Smooth muscle cell (in vitro differentiated cells): ENCODE results near the gene GPR84. TPM values are rescaled to one million over a fixed set of nuclear protein-coding genes. Genes with fewer than 3 reads are reported as not detected.

ENCODE experiments used
- DNase-seq: peaks from one replicate; lab custom pipeline; 2025; ENCODE audit not compliant: unreplicated experiment; lab: John Stamatoyannopoulos, UW
- H2AFZ ChIP-seq: fragments of 200-600 bp; sonication (generic); 2 replicates; pipeline ENCODE4 v1.6.0; 2016; ENCODE audit warnings: antibody characterized with exemption, low read depth, mild to moderate bottlenecking
- H3F3A ChIP-seq: fragments of 200-600 bp; sonication (generic); 2 replicates; pipeline ENCODE4 v1.6.0; 2017; ENCODE audit warnings: antibody characterized with exemption, low read depth
- H3K27ac ChIP-seq: fragments of 200-600 bp; sonication (generic); 2 replicates; pipeline ENCODE4 v1.5.1; 2016; ENCODE audit warnings: low read depth, mild to moderate bottlenecking
- H3K27me3 ChIP-seq: fragments of 200-600 bp; sonication (generic); 2 replicates; pipeline ENCODE4 v1.6.1; 2016; ENCODE audit warnings: low read depth, mild to moderate bottlenecking
- H3K36me3 ChIP-seq: fragments of 200-600 bp; sonication (generic); 2 replicates; pipeline ENCODE4 v1.5.1; 2016; ENCODE audit warnings: low read depth
- H3K4me1 ChIP-seq: fragments of 200-600 bp; sonication (generic); 2 replicates; pipeline ENCODE4 v1.5.1; 2016; ENCODE audit warnings: low read depth
- H3K4me2 ChIP-seq: fragments of 200-600 bp; sonication (generic); 2 replicates; pipeline ENCODE4 v1.6.0; 2016; ENCODE audit warnings: mild to moderate bottlenecking
- H3K4me3 ChIP-seq: fragments of 200-600 bp; sonication (generic); 2 replicates; pipeline ENCODE4 v1.5.1; 2016; ENCODE audit warnings: mild to moderate bottlenecking
- H3K79me2 ChIP-seq: fragments of 200-600 bp; sonication (generic); 2 replicates; pipeline ENCODE4 v1.6.0; 2016; ENCODE audit warnings: low read depth, mild to moderate bottlenecking
- H3K9ac ChIP-seq: fragments of 200-600 bp; sonication (generic); 2 replicates; pipeline ENCODE4 v1.6.0; 2016; ENCODE audit warnings: low read depth
- H3K9me3 ChIP-seq: fragments of 200-600 bp; sonication (generic); replicated peaks from 2 replicates; pipeline ENCODE4 v1.5.1; 2016; ENCODE audit warnings: low read depth
- H4K20me1 ChIP-seq: fragments of 200-600 bp; sonication (generic); 2 replicates; pipeline ENCODE4 v1.6.0; 2016; ENCODE audit warnings: low read depth
- CTCF ChIP-seq: fragments of 200-600 bp; sonication (generic); IDR thresholded peaks from 2 replicates; pipeline ENCODE4 v1.5.1; 2017; ENCODE audit warnings: borderline replicate concordance, mild to moderate bottlenecking, antibody characterized with exemption; ENCODE audit not compliant: insufficient read depth, poor library complexity, severe bottlenecking
- WGBS: methylation state at CpG from one replicate; pipeline ENCODE4 v1.1.7; 2016; ENCODE audit warnings: low lambda C conversion rate; 5-methylcytosine and 5-hydroxymethylcytosine counted together
- polyA plus RNA-seq: library from polyadenylated mRNA; unstranded; fragments of >200 nt; fragmentation: Nextera tagmentation; extraction: Ambion mirVana; gene quantifications from 2 replicates; pipeline ENCODE4 v1.2.1, GENCODE V29; 2016
- total RNA-seq: library from RNA; depleted of rRNA; stranded (reverse); fragments of >200 nt; gene quantifications from 2 replicates; pipeline ENCODE4 v1.2.3, GENCODE V29; 2014

Gene GPR84
- total and polyA plus RNA-seq, 2 experiments from 2014 or later, result 0.13 TPM; not detected in 1

DNA sequence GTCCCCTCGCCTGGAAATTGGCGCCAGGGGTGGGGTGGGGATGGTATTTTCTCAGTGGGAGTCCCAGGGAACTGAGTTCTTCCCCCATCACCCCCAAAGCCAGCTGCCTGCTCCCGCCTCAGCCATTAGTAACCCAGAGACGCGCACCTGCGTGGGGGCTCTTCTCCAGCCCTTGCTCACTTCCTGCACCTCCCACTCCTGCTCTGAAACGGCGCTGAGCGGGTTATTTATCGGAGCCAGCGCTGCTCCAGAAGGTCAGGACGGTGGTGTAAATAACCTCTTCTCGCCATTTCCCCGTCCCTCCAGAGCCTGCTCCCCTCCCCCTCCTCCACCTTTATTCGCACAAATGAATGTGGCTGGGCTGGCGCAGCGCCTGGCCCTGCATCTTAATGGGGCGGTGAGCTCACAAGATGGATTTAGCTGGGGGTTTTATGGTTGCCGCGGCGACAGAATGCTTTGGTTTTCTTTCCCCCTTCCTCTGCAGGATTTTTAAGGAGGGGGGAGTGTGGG, 12.2 kb downstream of the GPR84 start:
- Histone ChIP-seq H3K4me3 (peak overlapping the region; percentile 9), H3K27ac (peak overlapping the region; percentile 93), H3K4me2 (peak overlapping the region; percentile 65), H3K9me3 (no peaks in the 10 kb centered on the region), H2AFZ (no peak overlapping the region), H3K27me3 (no peaks in the 10 kb centered on the region), H4K20me1 (peaks cover 2% of the 10 kb centered on the region), H3K9ac (peak overlapping the region; percentile 68), H3F3A (peaks cover 33% of the 10 kb centered on the region), H3K36me3 (peaks cover 7% of the 10 kb centered on the region), H3K79me2 (no peaks in the 10 kb centered on the region), H3K4me1 (peaks cover 80% of the 10 kb centered on the region)
- no peak for TF ChIP-seq CTCF
- WGBS, result 12% methylated on average over 21 of the region's 21 CpGs
- no peak for DNase-seq

DNA sequence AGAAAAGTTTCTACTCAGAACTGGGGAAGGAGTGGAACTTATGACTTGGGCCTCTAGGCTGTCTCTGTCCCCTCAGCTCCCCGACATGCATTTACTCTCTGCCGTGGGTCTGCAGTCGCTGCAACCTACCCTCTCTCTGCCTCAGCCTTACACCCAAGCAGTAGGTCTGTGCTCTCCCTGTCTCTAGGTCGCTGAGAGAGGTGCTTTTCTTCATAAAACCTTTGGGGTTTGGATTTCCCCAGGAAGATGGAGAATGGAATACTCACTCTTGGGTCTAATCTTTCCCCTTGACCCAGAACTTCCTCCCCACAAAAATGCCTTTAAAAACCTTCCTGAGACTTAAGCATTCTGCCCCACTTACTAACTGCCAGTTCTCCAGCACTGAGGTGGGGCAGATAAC, 12.9 kb downstream of the GPR84 start:
- H4K20me1 ChIP-seq, result peaks cover 9% of the 10 kb centered on the region
- peaks cover 33% of the 10 kb centered on the region for H3F3A ChIP-seq
- peaks cover 7% of the 10 kb centered on the region for H3K36me3 ChIP-seq
- H3K27ac ChIP-seq, result peak overlapping the region; percentile 93
- H3K4me1 ChIP-seq, result peaks cover 73% of the 10 kb centered on the region
- no peaks in the 10 kb centered on the region for H3K79me2 ChIP-seq
- H3K4me2 ChIP-seq, result no peak overlapping the region
- DNase-seq, result no peak
- H3K27me3 ChIP-seq, result no peaks in the 10 kb centered on the region
- no peak overlapping the region for H2AFZ ChIP-seq
- no peak for TF ChIP-seq CTCF
- H3K9ac ChIP-seq, result no peak overlapping the region
- WGBS, result 65% methylated on average over 4 of the region's 4 CpGs
- no peaks in the 10 kb centered on the region for H3K9me3 ChIP-seq
- H3K4me3 ChIP-seq, result no peak overlapping the region

DNA sequence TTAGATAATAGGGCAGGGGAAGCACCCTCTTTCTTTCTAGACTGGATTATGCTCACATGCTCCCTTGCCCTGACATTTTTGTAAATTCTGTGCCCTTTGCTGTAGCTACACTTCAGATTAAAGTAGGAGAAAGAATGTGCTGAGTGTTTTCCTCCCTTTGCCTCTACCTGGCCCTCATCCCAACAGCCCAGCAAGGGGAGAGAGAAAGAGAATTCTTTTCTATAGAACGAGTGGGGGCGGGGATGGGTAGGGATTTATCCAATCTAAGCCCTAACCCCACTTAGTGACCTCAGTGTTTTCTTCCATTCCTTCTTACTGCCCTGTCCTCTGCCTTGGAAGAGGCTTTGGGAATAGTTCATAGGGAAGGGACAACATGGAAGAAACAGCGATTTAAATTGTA, 13.5 kb downstream of the GPR84 start:
- Histone ChIP-seq H2AFZ (no peak overlapping the region), H3K4me3 (no peak overlapping the region), H3K27me3 (no peaks in the 10 kb centered on the region), H3K79me2 (no peaks in the 10 kb centered on the region), H3K36me3 (peaks cover 7% of the 10 kb centered on the region), H4K20me1 (peaks cover 9% of the 10 kb centered on the region), H3K4me1 (peaks cover 67% of the 10 kb centered on the region), H3K9me3 (no peaks in the 10 kb centered on the region), H3K9ac (no peak overlapping the region), H3K27ac (no peak overlapping the region), H3F3A (peaks cover 33% of the 10 kb centered on the region), H3K4me2 (no peak overlapping the region)
- no peak for TF ChIP-seq CTCF
- no peak for DNase-seq
- WGBS, result 75% methylated on average over 3 of the region's 3 CpGs

- peaks cover 33% of the 10 kb centered on the region for H3F3A ChIP-seq
- H3K9ac ChIP-seq, result no peak overlapping the region
- H3K27ac ChIP-seq, result no peak overlapping the region
- no peak overlapping the region for H3K4me3 ChIP-seq
- peaks cover 58% of the 10 kb centered on the region for H3K4me1 ChIP-seq
- no peaks in the 10 kb centered on the region for H3K9me3 ChIP-seq
- TF ChIP-seq CTCF, result no peak
- no peaks in the 10 kb centered on the region for H3K79me2 ChIP-seq
- DNase-seq, result no peak
- no peaks in the 10 kb centered on the region for H3K27me3 ChIP-seq
- H3K4me2 ChIP-seq, result no peak overlapping the region
- H2AFZ ChIP-seq, result no peak overlapping the region
- H4K20me1 ChIP-seq, result peaks cover 20% of the 10 kb centered on the region
- H3K36me3 ChIP-seq, result peaks cover 10% of the 10 kb centered on the region
Observed at GRCh38 chr12:54349679-54350078, 14.6 kb downstream of the GPR84 start.
